ENCODE data around the gene RAB5B.
"Not testable (repeated sequence)": the region's sequence is repeated elsewhere in the genome, so short reads cannot be mapped to it uniquely, and the experiment has no call there.

Gene RAB5B

GRCh38 chr12:55982319-55982936 is 8.6 kb downstream of the RAB5B start:
- DNase-seq (ENCODE audit: low spot score) = no peak
- no peak overlapping the region for H3K27ac ChIP-seq
- no peak for TF ChIP-seq CTCF (conservative IDR thresholded peaks at IDR 0.05; ENCODE audit: low read depth)
- ChIA-PET POLR2A (ENCODE audit: low non-redundant PET) (no interaction called here), CTCF (interaction anchor here (0.6 to 0.7 kb wide), 2 partner anchors 9 to 14 kb away, joined by 3 to 4 read pairs; no protein-coding TSS in a partner anchor)

GRCh38 chr12:55983232-55983842 is 9.5 kb downstream of the RAB5B start:
- ChIA-PET POLR2A (ENCODE audit: low non-redundant PET) (interaction anchor here (0.6 kb wide), 1 partner anchor 1522 kb away, joined by 7 read pairs; no protein-coding TSS in a partner anchor), CTCF (no interaction called here)
- H3K27ac ChIP-seq = no peak overlapping the region; the same call in 1 of the 2 replicates
- no peak for DNase-seq (ENCODE audit: low spot score)
- TF ChIP-seq CTCF (conservative IDR thresholded peaks at IDR 0.05; ENCODE audit: low read depth) = no peak

- no peak for TF ChIP-seq CTCF (conservative IDR thresholded peaks at IDR 0.05; ENCODE audit: low read depth)
- ChIA-PET CTCF (interaction anchor here (0.6 to 1.8 kb wide), 2 partner anchors 11 to 48 kb away, joined by 3 to 6 read pairs; no protein-coding TSS in a partner anchor), POLR2A (ENCODE audit: low non-redundant PET) (no interaction called here)
- H3K27ac ChIP-seq = no peak overlapping the region
- DNase-seq (ENCODE audit: low spot score) = no peak
Measured at GRCh38 chr12:55984861-55985260, 11.0 kb downstream of the RAB5B start.

- ChIA-PET POLR2A (ENCODE audit: low non-redundant PET) (no interaction called here), CTCF (interaction anchor here (1.8 kb wide), 1 partner anchor 10 kb away, joined by 6 read pairs; no protein-coding TSS in a partner anchor)
- no peak for DNase-seq (ENCODE audit: low spot score)
- no peak for TF ChIP-seq CTCF (conservative IDR thresholded peaks at IDR 0.05; ENCODE audit: low read depth)
- H3K27ac ChIP-seq = no peak overlapping the region
Measured at GRCh38 chr12:55985341-55985740, 11.5 kb downstream of the RAB5B start.

- DNase-seq (ENCODE audit: low spot score); H3K27ac ChIP-seq; POLR2A ChIA-PET (ENCODE audit: low non-redundant PET): not testable (repeated sequence)
- CTCF ChIA-PET = interaction anchor here (0.7 to 1.8 kb wide), 2 partner anchors 10 to 29 kb away, joined by 3 to 6 read pairs; no protein-coding TSS in a partner anchor
Measured at GRCh38 chr12:55985976-55986375, 12.1 kb downstream of the RAB5B start.

GRCh38 chr12:55991110-55991509 is 17.2 kb downstream of the RAB5B start:
- CTCF ChIA-PET = interaction anchor here (0.6 kb wide), 1 partner anchor 9 kb away, joined by 3 read pairs; no protein-coding TSS in a partner anchor
- H3K27ac ChIP-seq = no peak overlapping the region
- no peak for TF ChIP-seq CTCF (conservative IDR thresholded peaks at IDR 0.05; ENCODE audit: low read depth)
- no peak for DNase-seq (ENCODE audit: low spot score)
- POLR2A ChIA-PET (ENCODE audit: low non-redundant PET) = interaction anchor here (0.9 kb wide), 1 partner anchor 17 kb away, joined by 3 read pairs; no protein-coding TSS in a partner anchor

Data from RWPE1 (cell line).